ENCODE results near the gene RIPOR1. TPM values are rescaled to one million over a fixed set of nuclear protein-coding genes. Genes with fewer than 3 reads are reported as not detected.

RIPOR1 gene
- total RNA-seq, 1 experiment from 2014 or later = 14.8 TPM

DNA sequence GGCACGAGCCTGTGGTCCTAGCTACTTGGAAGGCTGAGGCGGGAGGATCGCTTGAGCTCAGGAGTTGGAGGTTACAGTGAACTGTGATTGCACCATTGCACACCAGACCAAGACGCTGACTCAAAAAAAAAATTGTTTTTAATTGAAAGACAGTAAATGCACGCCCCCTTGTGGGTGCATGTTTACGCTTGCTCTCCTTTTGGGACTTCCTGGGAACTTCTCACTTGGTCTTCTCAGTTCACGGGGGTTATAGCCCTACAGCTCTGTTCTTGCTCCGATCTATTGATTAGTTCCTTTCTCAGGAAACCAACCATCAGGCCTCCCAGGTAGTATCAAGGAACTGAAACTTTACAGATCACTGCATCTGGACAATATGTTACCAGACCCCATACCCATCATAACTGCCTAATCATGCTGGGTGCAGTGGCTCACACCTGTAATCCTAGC lies 14.2 kb upstream of the RIPOR1 start:
- Histone ChIP-seq H2AFZ (ENCODE audit: low read length) (no peak overlapping the region), H3K9ac (ENCODE audit: low read length) (no peak overlapping the region), H3K4me1 (ENCODE audit: insufficient read depth, low read length) (peaks cover 12% of the 10 kb centered on the region), H3K36me3 (ENCODE audit: low read depth, low read length) (no peaks in the 10 kb centered on the region), H3K9me3 (ENCODE audit: low read length) (no peaks in the 10 kb centered on the region), H3F3A (ENCODE audit: low read length, unreplicated experiment) (no peaks in the 10 kb centered on the region), H3K27me3 (ENCODE audit: low read length) (no peaks in the 10 kb centered on the region), H3K27ac (ENCODE audit: low read length) (no peak overlapping the region), H3K79me2 (ENCODE audit: low read length) (no peaks in the 10 kb centered on the region), H4K20me1 (ENCODE audit: low read length) (no peaks in the 10 kb centered on the region), H3K4me3 (ENCODE audit: low read length) (no peak overlapping the region), H3K9me2 (replicated peaks; ENCODE audit: low read length) (no peaks in the 10 kb centered on the region), H3K4me2 (ENCODE audit: low read length) (no peak overlapping the region)
- BruUV-seq (replicated peaks) = no TSS peak
- ATAC-seq (peak; percentile 76), DNase-seq (peak; percentile 85)
- POLR2A ChIA-PET (ENCODE audit: unreplicated experiment) = interaction anchor here (0.6 kb wide), 1 partner anchor 33 kb away, joined by 8 read pairs; the partner anchor contains the start of gene ATP6V0D1
- intact Hi-C loops (cut with micrococcal nuclease) = loop anchor here (1.0 kb wide), 1 partner anchor 20 kb away; no protein-coding TSS in a partner anchor
- CTCF ChIA-PET = interaction anchor here (0.7 to 1.5 kb wide), 3 partner anchors 34 to 87 kb away, joined by 3 to 4 read pairs (median 3); partner anchors contain the start of genes ATP6V0D1 and HSD11B2
- TF ChIP-seq EZH2phosphoT487 (IDR thresholded peaks at IDR 0.05; ENCODE audit: borderline replicate concordance, low read length) = no peak
- TF ChIP-seq EZH2 (IDR thresholded peaks at IDR 0.05; ENCODE audit: low read length, unreplicated experiment) = no peak
- TF ChIP-seq, protein P1, sequence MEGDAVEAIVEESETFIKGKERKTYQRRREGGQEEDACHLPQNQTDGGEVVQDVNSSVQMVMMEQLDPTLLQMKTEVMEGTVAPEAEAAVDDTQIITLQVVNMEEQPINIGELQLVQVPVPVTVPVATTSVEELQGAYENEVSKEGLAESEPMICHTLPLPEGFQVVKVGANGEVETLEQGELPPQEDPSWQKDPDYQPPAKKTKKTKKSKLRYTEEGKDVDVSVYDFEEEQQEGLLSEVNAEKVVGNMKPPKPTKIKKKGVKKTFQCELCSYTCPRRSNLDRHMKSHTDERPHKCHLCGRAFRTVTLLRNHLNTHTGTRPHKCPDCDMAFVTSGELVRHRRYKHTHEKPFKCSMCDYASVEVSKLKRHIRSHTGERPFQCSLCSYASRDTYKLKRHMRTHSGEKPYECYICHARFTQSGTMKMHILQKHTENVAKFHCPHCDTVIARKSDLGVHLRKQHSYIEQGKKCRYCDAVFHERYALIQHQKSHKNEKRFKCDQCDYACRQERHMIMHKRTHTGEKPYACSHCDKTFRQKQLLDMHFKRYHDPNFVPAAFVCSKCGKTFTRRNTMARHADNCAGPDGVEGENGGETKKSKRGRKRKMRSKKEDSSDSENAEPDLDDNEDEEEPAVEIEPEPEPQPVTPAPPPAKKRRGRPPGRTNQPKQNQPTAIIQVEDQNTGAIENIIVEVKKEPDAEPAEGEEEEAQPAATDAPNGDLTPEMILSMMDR (conservative IDR thresholded peaks at IDR 0.05; ENCODE audit: low read depth, low read length) = peak; percentile 66

DNA sequence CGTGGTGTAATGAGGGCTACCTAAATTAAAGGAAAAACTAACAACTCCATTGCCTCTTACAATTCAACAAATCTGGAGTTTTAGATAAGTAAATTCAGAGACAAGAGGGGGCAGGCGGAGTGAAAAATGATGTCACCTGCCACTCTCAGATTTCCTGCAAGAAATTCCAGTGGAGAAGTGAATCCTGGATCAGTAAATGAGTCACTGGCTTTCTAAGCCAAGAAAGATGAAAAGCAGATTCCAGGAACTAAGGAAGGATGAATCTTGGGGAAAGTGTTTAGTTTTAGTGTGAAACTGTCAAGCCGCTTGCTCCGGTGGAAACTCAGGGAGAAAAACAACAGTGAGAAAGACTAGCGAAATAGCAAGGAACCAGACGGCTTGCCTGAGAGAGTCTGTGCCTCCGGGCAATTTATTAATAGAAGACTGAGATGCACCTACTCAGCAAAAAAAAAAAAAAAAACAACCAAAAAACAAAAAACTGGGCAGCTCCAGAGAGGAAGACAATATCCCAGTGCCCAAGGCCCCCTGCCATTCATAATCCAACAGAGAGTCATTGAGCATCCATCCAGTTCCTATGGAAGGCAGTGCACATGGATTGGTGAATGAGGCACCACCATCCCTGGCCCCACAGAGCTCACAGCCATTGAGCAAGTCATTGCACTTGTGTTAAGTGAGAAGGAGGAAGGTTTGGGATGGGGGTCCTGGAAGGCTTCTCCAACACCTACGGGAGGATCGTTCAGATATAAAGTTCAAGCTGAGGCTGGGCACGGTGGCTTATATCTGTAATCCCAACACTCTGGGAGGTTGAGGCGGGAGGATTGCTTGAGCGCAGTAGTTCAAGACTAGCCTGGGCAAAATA lies 12.1 kb upstream of the RIPOR1 start:
- Histone ChIP-seq H4K20me1 (ENCODE audit: low read length) (no peaks in the 10 kb centered on the region), H3K4me3 (ENCODE audit: low read length) (no peak overlapping the region), H3K79me2 (ENCODE audit: low read length) (no peaks in the 10 kb centered on the region), H3K27ac (ENCODE audit: low read length) (no peak overlapping the region), H2AFZ (ENCODE audit: low read length) (peak overlapping the region; percentile 37; the same call in 1 of the 2 replicates), H3K4me1 (ENCODE audit: insufficient read depth, low read length) (peaks cover 12% of the 10 kb centered on the region), H3K9ac (ENCODE audit: low read length) (no peak overlapping the region), H3K9me3 (ENCODE audit: low read length) (no peaks in the 10 kb centered on the region), H3K36me3 (ENCODE audit: low read depth, low read length) (no peaks in the 10 kb centered on the region), H3K27me3 (ENCODE audit: low read length) (no peaks in the 10 kb centered on the region), H3K9me2 (replicated peaks; ENCODE audit: low read length) (no peaks in the 10 kb centered on the region), H3F3A (ENCODE audit: low read length, unreplicated experiment) (no peaks in the 10 kb centered on the region), H3K4me2 (ENCODE audit: low read length) (peak overlapping the region; percentile 44; the same call in 1 of the 2 replicates)
- DNase-seq = peak; percentile 55
- intact Hi-C loops (cut with micrococcal nuclease) = no loop called here
- ChIA-PET POLR2A (ENCODE audit: unreplicated experiment) (no interaction called here), CTCF (no interaction called here)
- TF ChIP-seq EZH2 (IDR thresholded peaks at IDR 0.05; ENCODE audit: low read length, unreplicated experiment) (no peak), EZH2phosphoT487 (IDR thresholded peaks at IDR 0.05; ENCODE audit: borderline replicate concordance, low read length) (no peak)
- TF ChIP-seq, protein P1 (conservative IDR thresholded peaks at IDR 0.05; ENCODE audit: low read depth, low read length) = no peak
- no TSS peak for BruUV-seq (replicated peaks)
- ATAC-seq = peak; percentile 13; the same call in 1 of the 2 replicates

- DNase-seq = no peak
- BruUV-seq (replicated peaks) = no TSS peak
- H3K9me2 ChIP-seq (replicated peaks; ENCODE audit: low read length) = no peaks in the 10 kb centered on the region
- intact Hi-C loops (cut with micrococcal nuclease) = no loop called here
- no peak overlapping the region for H3K9ac ChIP-seq (ENCODE audit: low read length)
- H3K9me3 ChIP-seq (ENCODE audit: low read length) = no peaks in the 10 kb centered on the region
- ATAC-seq = no peak
- no peak for TF ChIP-seq EZH2 (IDR thresholded peaks at IDR 0.05; ENCODE audit: low read length, unreplicated experiment)
- no peak for TF ChIP-seq EZH2phosphoT487 (IDR thresholded peaks at IDR 0.05; ENCODE audit: borderline replicate concordance, low read length)
- TF ChIP-seq, protein P1 (conservative IDR thresholded peaks at IDR 0.05; ENCODE audit: low read depth, low read length) = no peak
- ChIA-PET POLR2A (ENCODE audit: unreplicated experiment) (no interaction called here), CTCF (no interaction called here)
- H3K4me2 ChIP-seq (ENCODE audit: low read length) = no peak overlapping the region
- H3K4me1 ChIP-seq (ENCODE audit: insufficient read depth, low read length) = peaks cover 12% of the 10 kb centered on the region
- no peaks in the 10 kb centered on the region for H3K27me3 ChIP-seq (ENCODE audit: low read length)
- H3K4me3 ChIP-seq (ENCODE audit: low read length) = no peak overlapping the region
- H4K20me1 ChIP-seq (ENCODE audit: low read length) = no peaks in the 10 kb centered on the region
- no peaks in the 10 kb centered on the region for H3K36me3 ChIP-seq (ENCODE audit: low read depth, low read length)
- H3K79me2 ChIP-seq (ENCODE audit: low read length) = no peaks in the 10 kb centered on the region
- no peak overlapping the region for H3K27ac ChIP-seq (ENCODE audit: low read length)
- no peak overlapping the region for H2AFZ ChIP-seq (ENCODE audit: low read length)
- H3F3A ChIP-seq (ENCODE audit: low read length, unreplicated experiment) = no peaks in the 10 kb centered on the region
Observed at GRCh38 chr16:67517155-67517445, 11.5 kb upstream of the RIPOR1 start.

Measured in PC-3 (cell line).